HG03097 (cell line): ENCODE measurements around the gene GABRR3.

Source experiments
- ATAC-seq: cut with Tn5 transposase; IDR thresholded peaks from one replicate; pipeline ENCODE4 v1.9.1; 2021; ENCODE audit not compliant: unreplicated experiment, low FRiP score

GABRR3 gene

GRCh38 chr3:97992547-97993173 is 42.5 kb downstream of the GABRR3 start:
- no peak for ATAC-seq

GRCh38 chr3:97991293-97991682 is 43.8 kb downstream of the GABRR3 start:
- no peak for ATAC-seq

- no peak for ATAC-seq
Observed at GRCh38 chr3:97990624-97991292, 44.4 kb downstream of the GABRR3 start.

GRCh38 chr3:97988784-97989568 is 46.1 kb downstream of the GABRR3 start:
- no peak for ATAC-seq

- ATAC-seq = no peak
Observed at GRCh38 chr3:97987306-97987705, 47.8 kb downstream of the GABRR3 start.

- no peak for ATAC-seq
Observed at GRCh38 chr3:97983933-97984491, 51.1 kb downstream of the GABRR3 start.

GRCh38 chr3:97981886-97982285 is 53.2 kb downstream of the GABRR3 start:
- no peak for ATAC-seq

- ATAC-seq = no peak
Observed at GRCh38 chr3:97979610-97980009, 55.5 kb downstream of the GABRR3 start.

GRCh38 chr3:97975466-97975865 is 59.6 kb downstream of the GABRR3 start:
- ATAC-seq = no peak

GRCh38 chr3:97974996-97975395 is 60.1 kb downstream of the GABRR3 start:
- ATAC-seq = no peak

- ATAC-seq = no peak
Observed at GRCh38 chr3:97972976-97973375, 62.1 kb downstream of the GABRR3 start.

GRCh38 chr3:97971679-97972567 is 63.2 kb downstream of the GABRR3 start, which contains the start of gene RIOX2:
TSS of gene RIOX2 (minus strand) at chr3:97972431. CDS start at chr3:97967593, 4,838 bp downstream.
- ATAC-seq = peak; percentile 88

GRCh38 chr3:97970956-97971620 is 64.0 kb downstream of the GABRR3 start:
- no peak for ATAC-seq

- no peak for ATAC-seq
Observed at GRCh38 chr3:97970156-97970555, 65.0 kb downstream of the GABRR3 start.

GRCh38 chr3:97969541-97969940 is 65.6 kb downstream of the GABRR3 start:
- ATAC-seq = no peak

- no peak for ATAC-seq
Observed at GRCh38 chr3:97968376-97968775, 66.7 kb downstream of the GABRR3 start.

GRCh38 chr3:97967966-97968365 is 67.1 kb downstream of the GABRR3 start:
- ATAC-seq = no peak

- ATAC-seq = no peak
Observed at GRCh38 chr3:97960993-97961766, 73.9 kb downstream of the GABRR3 start.

GRCh38 chr3:97960551-97960950 is 74.6 kb downstream of the GABRR3 start:
- no peak for ATAC-seq
